ENCODE results near the gene STEAP1B.

- no peak for TF ChIP-seq EZH2 (IDR thresholded peaks at IDR 0.05; ENCODE audit: insufficient read depth, poor library complexity, severe bottlenecking)
- no peak for TF ChIP-seq EZH2phosphoT487 (IDR thresholded peaks at IDR 0.05; ENCODE audit: insufficient read depth, low read depth)
Measured at GRCh38 chr7:22390516-22390915, 109.5 kb downstream of the STEAP1B start.

Data from GM23248 (cell line).